HG03103 (cell line): ENCODE results near the gene PRMT7.

Source experiments
- ATAC-seq: cut with Tn5 transposase; IDR thresholded peaks from one replicate; pipeline ENCODE4 v1.9.1; 2021; ENCODE audit warnings: low read depth; ENCODE audit not compliant: unreplicated experiment

PRMT7 gene

DNA sequence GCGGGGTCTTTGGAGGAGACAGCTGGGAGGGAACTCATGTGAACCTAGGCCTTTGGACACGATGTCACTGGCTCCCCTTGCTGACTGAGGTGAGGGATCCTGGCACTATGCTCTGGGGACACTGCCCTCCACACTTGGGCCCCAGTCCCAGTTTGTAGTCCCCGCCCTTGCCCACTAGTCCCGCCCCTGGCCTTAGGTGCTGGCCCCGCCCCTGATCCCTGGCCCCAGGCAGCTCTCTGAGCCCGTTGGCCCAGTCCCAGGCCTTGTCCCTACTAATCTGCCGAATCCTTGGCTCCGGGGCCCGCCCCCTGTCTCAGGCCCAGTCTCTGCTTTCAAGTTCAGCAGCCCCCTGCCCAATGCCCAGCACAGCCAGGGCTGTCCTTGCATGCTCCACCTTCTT is 76.5 kb downstream of the PRMT7 start:
- ATAC-seq: no peak

DNA sequence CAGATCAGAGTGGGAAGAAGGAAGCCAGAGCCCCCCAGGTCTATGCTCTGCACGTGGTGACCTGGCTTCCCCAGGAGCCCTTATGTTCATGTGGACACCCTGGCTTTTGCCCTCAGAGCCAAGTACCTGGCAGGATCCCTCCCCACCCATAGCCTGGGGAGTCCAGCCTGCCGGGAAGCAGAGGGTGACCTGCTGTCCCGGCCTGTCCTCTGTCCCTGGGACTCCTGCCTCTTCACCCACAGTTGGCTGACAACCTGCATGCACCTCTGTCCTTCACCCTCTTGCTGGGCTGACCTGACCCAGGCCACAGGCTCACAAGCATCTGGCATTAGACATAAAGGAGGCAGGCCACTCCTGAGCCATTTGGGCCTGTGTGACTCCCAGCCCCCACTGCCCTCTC is 77.3 kb downstream of the PRMT7 start:
- ATAC-seq: no peak

GRCh38 chr16:68389006-68389405 is 78.2 kb downstream of the PRMT7 start:
- ATAC-seq: no peak

- ATAC-seq: no peak
Observed at GRCh38 chr16:68389750-68390371, 79.0 kb downstream of the PRMT7 start.

GRCh38 chr16:68393333-68393732 is 82.5 kb downstream of the PRMT7 start:
- no peak for ATAC-seq

GRCh38 chr16:68395167-68395786 is 84.5 kb downstream of the PRMT7 start:
- ATAC-seq: no peak

DNA sequence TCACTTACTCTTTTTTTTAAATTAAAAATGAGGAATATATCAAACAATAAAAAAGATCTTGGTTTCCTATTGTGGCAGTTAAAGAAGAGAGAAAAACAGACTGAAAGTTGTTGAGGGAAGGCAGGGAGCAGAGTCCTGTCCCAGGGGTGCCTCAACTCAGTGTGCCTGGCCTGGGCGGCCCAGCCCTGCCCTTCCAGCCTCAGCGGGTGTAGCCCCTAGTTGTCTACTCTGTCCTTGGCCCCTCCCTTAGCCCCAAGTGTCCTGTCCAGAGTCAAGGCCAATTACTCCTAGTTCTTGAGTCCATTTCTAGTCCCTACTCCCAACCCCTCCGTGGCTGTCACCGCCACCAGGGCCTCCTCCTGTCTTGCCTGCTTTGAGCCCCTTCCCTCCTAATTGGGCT is 85.0 kb downstream of the PRMT7 start:
- ATAC-seq: no peak

GRCh38 chr16:68396481-68396880 is 85.7 kb downstream of the PRMT7 start:
- no peak for ATAC-seq

DNA sequence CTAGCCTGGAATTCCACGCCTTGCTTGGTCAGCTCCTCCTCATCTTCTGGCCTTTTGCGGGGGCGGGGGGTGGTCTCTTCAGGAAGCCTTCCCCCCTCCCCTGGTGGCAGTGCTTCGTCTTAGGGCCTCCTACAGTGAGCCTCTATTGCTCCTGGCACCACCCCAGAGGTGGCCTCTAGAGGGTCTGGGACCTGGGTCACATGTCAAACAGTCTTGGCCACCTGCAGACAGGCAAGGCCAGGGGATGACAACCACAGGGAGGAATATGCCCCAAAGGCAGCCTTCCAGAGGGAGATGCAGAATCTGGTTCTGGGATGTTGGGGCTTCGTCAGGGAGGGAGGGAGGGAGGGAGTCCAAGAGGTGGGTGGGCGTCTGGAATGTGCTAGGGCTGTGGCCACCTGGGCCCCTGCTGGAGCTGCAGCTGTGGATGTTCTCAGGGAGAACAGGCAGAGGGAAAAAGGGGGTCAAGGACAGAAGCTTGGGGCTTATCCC is 86.9 kb downstream of the PRMT7 start:
- ATAC-seq: no peak

GRCh38 chr16:68399456-68399855 is 88.6 kb downstream of the PRMT7 start:
- ATAC-seq: no peak

- no peak for ATAC-seq
Observed at GRCh38 chr16:68400083-68400923, 89.5 kb downstream of the PRMT7 start.

- no peak for ATAC-seq
Observed at GRCh38 chr16:68400924-68401460, 90.2 kb downstream of the PRMT7 start.

DNA sequence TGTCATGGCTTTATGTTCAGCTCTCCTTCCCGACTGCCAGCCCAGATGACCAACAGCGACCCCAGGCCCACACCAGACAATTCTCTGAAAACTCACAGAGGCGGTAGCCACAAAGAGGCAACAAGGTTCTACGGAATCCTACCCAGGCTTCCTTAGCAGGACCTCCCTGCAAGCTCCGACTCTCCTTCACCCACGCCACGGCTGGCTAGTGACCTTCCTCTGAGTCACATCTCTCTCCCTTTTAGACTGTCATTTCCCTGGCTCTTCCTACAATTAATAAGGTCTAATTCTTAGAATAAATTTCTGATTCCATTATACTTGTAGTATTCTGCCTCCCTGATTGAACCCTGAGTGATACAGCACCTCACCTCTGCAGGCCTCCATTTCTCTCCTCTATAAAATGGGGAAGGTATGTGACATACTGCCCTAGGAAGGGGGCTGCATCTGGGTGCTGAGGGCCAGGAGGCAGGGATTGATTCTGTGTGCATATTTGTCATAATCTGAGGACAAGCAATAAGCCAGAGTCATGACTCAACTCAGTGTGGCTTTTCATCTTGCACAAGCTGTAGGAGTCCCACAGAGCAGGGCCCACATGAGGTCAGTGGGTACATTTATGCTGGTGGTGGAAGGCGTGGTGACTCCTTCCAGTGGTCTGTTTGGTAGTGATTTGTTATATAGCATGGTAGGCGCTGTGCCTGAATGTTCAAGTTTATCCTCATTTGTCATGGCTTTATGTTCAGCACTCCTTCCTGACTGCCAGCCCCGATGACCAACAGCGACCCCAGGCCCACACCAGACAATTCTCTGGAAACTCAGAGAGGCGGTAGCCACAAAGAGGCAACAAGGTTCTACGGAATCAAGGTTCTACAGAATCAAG is 91.3 kb downstream of the PRMT7 start:
- ATAC-seq: no peak

- no peak for ATAC-seq
Observed at GRCh38 chr16:68402748-68403040, 91.9 kb downstream of the PRMT7 start.

DNA sequence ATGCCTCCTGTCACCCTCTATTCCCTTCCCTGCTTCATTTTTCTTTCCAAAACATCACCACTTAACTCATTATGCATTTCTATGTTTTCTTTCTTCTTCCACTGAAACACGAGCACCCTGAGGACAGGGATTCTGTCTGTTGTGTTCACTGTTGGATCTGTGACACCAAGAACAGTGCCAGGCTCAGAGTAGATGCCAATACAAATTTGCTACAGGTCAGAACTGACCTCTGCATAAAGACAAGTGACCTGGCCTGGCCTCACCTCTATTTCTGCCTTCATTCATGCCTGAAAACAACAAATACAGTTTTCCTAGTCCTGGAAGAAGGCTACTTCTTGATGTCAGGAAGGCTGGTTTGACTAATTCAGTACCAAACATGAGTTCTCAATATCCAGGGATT is 92.4 kb downstream of the PRMT7 start:
- ATAC-seq: no peak

- ATAC-seq: no peak
Observed at GRCh38 chr16:68403704-68404103, 92.9 kb downstream of the PRMT7 start.

- no peak for ATAC-seq
Observed at GRCh38 chr16:68404736-68405345, 94.0 kb downstream of the PRMT7 start.

DNA sequence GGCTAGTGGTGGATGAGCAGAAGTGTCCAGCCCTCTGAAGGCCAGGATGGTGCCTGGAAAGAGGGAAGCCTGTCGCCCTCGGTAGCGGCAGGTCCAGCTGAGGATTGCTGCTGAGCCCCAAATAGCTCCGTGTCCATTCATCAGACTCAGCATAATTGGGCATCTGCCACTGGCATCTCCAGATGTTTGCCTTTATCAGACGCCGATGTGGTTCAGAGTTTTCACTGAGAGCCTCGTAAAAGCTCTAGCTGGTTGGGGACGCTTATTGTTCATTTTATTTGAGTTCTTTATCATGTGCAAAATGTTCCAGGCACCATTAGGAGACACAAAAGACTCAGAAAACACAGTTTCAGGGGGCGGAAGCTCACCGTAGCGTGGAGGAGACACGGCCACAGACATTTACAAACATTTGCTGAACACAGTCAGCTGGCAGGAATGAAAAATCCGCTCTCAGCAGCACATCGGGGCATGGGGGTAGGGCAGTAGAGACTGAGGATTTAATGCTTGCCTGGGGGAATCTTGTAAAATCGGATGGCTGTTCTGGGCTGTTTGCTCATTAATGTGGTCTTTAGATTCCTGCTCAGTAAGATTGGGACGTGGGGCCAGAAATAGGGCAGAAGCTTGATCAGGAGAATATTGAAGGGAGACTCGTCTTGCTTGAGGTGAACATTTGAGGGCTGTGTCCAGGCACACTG is 95.8 kb downstream of the PRMT7 start:
- no peak for ATAC-seq
